Keratinocyte (primary cell): Measurements from ENCODE around the gene TMTC2. TPM values are rescaled to one million over a fixed set of nuclear protein-coding genes. Genes with fewer than 3 reads are reported as not detected.

Source experiments
- DNase-seq: peaks from one replicate; pipeline ENCODE4 v3.0.0-alpha.2; 2011; ENCODE audit warnings: low read depth, missing footprints, low spot score
- FAIRE-seq: peaks from 2 replicates; lab custom pipeline; 2011; peaks lifted over from hg19 to GRCh38; lab: Jason Lieb, UNC
- H2AFZ ChIP-seq: 2 replicates; pipeline ENCODE4 v1.6.0; 2012; ENCODE audit warnings: low read length, control low read depth, inconsistent platforms; ENCODE audit not compliant: control insufficient read depth
- H3K27ac ChIP-seq: 2 replicates; pipeline ENCODE4 v1.5.1; 2011; ENCODE audit warnings: low read length; ENCODE audit not compliant: control insufficient read depth, insufficient read depth
- H3K27me3 ChIP-seq: 3 replicates; pipeline ENCODE4 v1.6.0; 2011; ENCODE audit warnings: low read length; ENCODE audit not compliant: control insufficient read depth, insufficient read depth; ENCODE audit errors: extremely low read depth
- H3K36me3 ChIP-seq, 2 experiments: 2 replicates in 1 of 2; 3 replicates in 1 of 2; pipeline ENCODE4 v1.5.1; 2011; ENCODE audit warnings: low read length in 2 of 2, mild to moderate bottlenecking in 1 of 2; ENCODE audit not compliant: control insufficient read depth in 2 of 2, insufficient read depth in 2 of 2; ENCODE audit errors: extremely low read depth in 1 of 2
- H3K4me1 ChIP-seq: 3 replicates; pipeline ENCODE4 v1.5.1; 2011; ENCODE audit warnings: low read length; ENCODE audit not compliant: control insufficient read depth, insufficient read depth; ENCODE audit errors: extremely low read depth
- H3K4me2 ChIP-seq: 3 replicates; pipeline ENCODE4 v1.6.0; 2011; ENCODE audit warnings: low read depth, low read length; ENCODE audit not compliant: control insufficient read depth, insufficient read depth; ENCODE audit errors: extremely low read depth
- H3K4me3 ChIP-seq, 3 experiments: fragments of 200-600 bp in 1 of 3; sonication (generic) in 1 of 3; 2 replicates in 2 of 3; 3 replicates in 1 of 3; pipeline ENCODE4 v1.5.1; 2011 to 2016; ENCODE audit warnings: low read length in 3 of 3, mild to moderate bottlenecking in 3 of 3, control low read depth in 2 of 3, inconsistent platforms in 1 of 3, low read depth in 1 of 3, mixed read lengths in 1 of 3, mixed run types in 1 of 3, moderate library complexity in 1 of 3; ENCODE audit not compliant: control insufficient read depth in 2 of 3, insufficient read depth in 2 of 3; ENCODE audit errors: extremely low read depth in 1 of 3
- H3K79me2 ChIP-seq: 2 replicates; pipeline ENCODE4 v1.6.0; 2012; ENCODE audit warnings: low read length; ENCODE audit not compliant: control insufficient read depth, insufficient read depth
- H3K9ac ChIP-seq: 3 replicates; pipeline ENCODE4 v1.6.0; 2011; ENCODE audit warnings: low read length; ENCODE audit not compliant: control insufficient read depth, insufficient read depth; ENCODE audit errors: extremely low read depth
- H3K9me1 ChIP-seq: 3 replicates; pipeline ENCODE4 v1.6.0; 2011; ENCODE audit warnings: low read length; ENCODE audit not compliant: control insufficient read depth, insufficient read depth; ENCODE audit errors: extremely low read depth
- H3K9me3 ChIP-seq: 2 replicates; pipeline ENCODE4 v1.5.1; 2012; ENCODE audit warnings: low read depth, low read length; ENCODE audit not compliant: control insufficient read depth
- H4K20me1 ChIP-seq: 3 replicates; pipeline ENCODE4 v1.6.0; 2011; ENCODE audit warnings: low read length; ENCODE audit not compliant: control insufficient read depth, insufficient read depth; ENCODE audit errors: extremely low read depth
- EZH2 ChIP-seq: IDR thresholded peaks from one replicate; pipeline ENCODE4 v1.6.1; 2012; ENCODE audit warnings: inconsistent platforms, mild to moderate bottlenecking, low read length, moderate library complexity
- dilution Hi-C: fragments of 300-500 bp; cut with MboI; formaldehyde crosslinking; loops from one replicate; pipeline ENCODE4 v1.7.0; 2020; ENCODE audit warnings: low sequenced_read_pairs; ENCODE audit not compliant: extremely low pct_ligation_motif_present
- polyA plus RNA-seq, 5 experiments: library from polyadenylated mRNA; depleted of rRNA in 3 of 5; stranded (reverse) in 3 of 5; stranded (forward) in 1 of 5; unstranded in 1 of 5; fragments of >200 nt; gene quantifications; 1 replicate in 1 of 5; 2 replicates in 3 of 5; 3 replicates in 1 of 5; pipeline versions ENCODE4 v1.2.1 to v1.2.3, GENCODE V29; 2011 to 2012; ENCODE audit warnings: missing spikeins in 2 of 5, low read depth in 1 of 5, low replicate concordance in 1 of 5
- TF ChIP-seq, protein P1 (sequence below), 3 experiments: IDR thresholded peaks in 1 of 3; conservative IDR thresholded peaks in 1 of 3; optimal IDR thresholded peaks in 1 of 3; 2 replicates in 2 of 3; 3 replicates in 1 of 3; pipeline versions ENCODE3 to v1.5.1; 2011; ENCODE audit warnings: low read length in 3 of 3, mild to moderate bottlenecking in 3 of 3, moderate library complexity in 2 of 3, control low read depth in 1 of 3, inconsistent platforms in 1 of 3; ENCODE audit not compliant: insufficient read depth in 2 of 3; ENCODE audit errors: extremely low read depth in 1 of 3

Gene TMTC2
- polyA plus RNA-seq, 1 donor (not counting 4 experiments of a cell fraction or from before 2014, with no cell fraction given): 3.8 TPM

DNA sequence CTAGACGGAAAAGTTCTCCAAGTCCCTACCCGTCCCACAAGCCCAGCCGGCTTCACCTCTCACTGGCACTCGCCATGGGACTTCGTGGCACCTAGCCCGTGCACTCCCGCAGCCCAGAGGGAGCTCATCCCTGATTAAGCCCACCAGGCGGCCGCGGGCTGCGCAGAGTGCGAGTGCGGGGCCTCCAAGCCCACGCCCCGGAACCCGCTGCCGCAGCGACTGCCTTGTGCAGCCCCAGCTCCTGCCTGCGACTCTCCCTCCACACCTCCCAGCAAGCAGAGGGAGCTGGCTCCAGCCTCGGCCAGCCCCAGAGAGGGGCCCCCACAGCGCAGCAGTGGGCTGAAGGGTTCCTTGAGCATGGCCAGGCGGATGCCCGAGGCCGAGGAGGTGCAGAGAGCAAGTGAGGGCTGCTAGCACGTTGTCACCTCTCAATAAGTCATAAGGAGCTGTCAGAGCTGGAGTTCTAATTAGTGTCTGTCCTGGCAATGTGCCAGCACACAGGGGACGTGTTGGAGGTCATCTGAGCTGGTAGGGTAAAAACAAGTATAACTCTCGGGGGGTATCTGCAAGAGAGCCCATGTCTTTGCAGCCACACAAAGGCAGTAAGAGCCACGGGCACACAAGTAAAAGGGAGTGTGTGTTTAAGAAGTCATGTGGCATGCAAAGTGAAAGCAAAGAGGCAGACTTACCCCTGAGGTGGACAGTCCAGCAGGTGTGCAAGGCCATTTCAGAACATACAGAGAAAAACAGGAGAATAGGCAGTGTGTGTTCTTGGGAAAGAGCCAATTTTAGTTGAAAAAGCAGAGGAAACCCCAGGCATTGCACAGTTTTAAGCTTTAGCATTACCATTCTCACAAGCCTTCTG is 27.1 kb upstream of the TMTC2 start:
- Histone ChIP-seq H2AFZ (no peak overlapping the region), H3K79me2 (no peaks in the 10 kb centered on the region), H3K9me3 (no peaks in the 10 kb centered on the region), H3K4me3 (no peak overlapping the region), H3K27me3 (no peaks in the 10 kb centered on the region), H3K36me3 (no peaks in the 10 kb centered on the region), H3K27ac (no peak overlapping the region), H3K4me1 (no peaks in the 10 kb centered on the region), H4K20me1 (no peaks in the 10 kb centered on the region), H3K9me1 (no peaks in the 10 kb centered on the region), H3K4me2 (no peak overlapping the region), H3K9ac (no peak overlapping the region)
- FAIRE-seq: no peak
- no peak for DNase-seq
- TF ChIP-seq EZH2: no peak
- TF ChIP-seq, protein P1, sequence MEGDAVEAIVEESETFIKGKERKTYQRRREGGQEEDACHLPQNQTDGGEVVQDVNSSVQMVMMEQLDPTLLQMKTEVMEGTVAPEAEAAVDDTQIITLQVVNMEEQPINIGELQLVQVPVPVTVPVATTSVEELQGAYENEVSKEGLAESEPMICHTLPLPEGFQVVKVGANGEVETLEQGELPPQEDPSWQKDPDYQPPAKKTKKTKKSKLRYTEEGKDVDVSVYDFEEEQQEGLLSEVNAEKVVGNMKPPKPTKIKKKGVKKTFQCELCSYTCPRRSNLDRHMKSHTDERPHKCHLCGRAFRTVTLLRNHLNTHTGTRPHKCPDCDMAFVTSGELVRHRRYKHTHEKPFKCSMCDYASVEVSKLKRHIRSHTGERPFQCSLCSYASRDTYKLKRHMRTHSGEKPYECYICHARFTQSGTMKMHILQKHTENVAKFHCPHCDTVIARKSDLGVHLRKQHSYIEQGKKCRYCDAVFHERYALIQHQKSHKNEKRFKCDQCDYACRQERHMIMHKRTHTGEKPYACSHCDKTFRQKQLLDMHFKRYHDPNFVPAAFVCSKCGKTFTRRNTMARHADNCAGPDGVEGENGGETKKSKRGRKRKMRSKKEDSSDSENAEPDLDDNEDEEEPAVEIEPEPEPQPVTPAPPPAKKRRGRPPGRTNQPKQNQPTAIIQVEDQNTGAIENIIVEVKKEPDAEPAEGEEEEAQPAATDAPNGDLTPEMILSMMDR (optimal IDR thresholded peaks at IDR 0.05 in 1 of 3, IDR thresholded peaks at IDR 0.05 in 1 of 3, conservative IDR thresholded peaks at IDR 0.05 in 1 of 3; ENCODE audit: extremely low read depth in 1 of 3, insufficient read depth in 2 of 3, low read length in 3 of 3): no peak
- dilution Hi-C loops: no loop called here

DNA sequence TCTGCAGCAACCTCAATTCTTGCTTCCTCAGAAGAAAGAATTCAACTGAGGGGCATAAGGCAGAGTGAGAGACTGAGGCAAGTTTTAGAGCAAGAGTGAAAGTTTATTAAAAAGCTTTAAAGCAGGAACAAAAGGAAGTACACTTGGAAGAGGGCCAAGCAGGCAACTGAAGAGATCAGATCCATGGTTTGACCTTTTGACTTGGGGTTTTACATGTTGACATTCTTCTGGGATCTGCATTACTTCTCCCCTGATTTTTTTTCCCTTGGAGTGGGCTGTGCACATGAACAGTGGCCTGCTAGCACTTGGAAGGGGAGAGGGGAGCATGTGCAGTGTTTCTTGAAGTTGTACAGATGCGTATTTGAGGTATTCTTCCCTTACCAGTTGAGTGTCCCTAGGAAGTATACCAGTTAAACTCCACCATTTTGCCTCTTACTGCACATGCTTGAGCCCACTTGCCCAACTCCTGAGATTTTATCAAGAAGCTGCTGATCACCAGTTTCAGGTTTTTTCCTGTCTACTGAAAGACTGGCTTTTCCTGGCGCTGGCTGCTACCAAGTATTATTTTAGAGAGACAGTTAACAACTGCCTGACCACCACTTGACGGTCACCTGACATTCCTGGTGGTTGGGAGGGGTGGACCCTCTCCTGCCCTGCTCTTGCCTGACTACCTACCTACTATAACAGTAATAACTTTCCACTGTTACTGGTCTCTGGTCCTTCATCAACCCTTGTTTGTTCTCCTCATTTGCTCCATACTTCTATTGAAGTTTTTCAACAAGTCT is 26.0 kb upstream of the TMTC2 start:
- FAIRE-seq (no peak), DNase-seq (no peak)
- Histone ChIP-seq H3K9ac (no peak overlapping the region), H3K9me1 (no peaks in the 10 kb centered on the region), H3K9me3 (no peaks in the 10 kb centered on the region), H3K4me3 (no peak overlapping the region), H3K4me2 (no peak overlapping the region), H3K27me3 (no peaks in the 10 kb centered on the region), H2AFZ (no peak overlapping the region), H4K20me1 (no peaks in the 10 kb centered on the region), H3K4me1 (no peaks in the 10 kb centered on the region), H3K27ac (no peak overlapping the region), H3K36me3 (no peaks in the 10 kb centered on the region), H3K79me2 (no peaks in the 10 kb centered on the region)
- no peak for TF ChIP-seq EZH2
- TF ChIP-seq, protein P1 (optimal IDR thresholded peaks at IDR 0.05 in 1 of 3, IDR thresholded peaks at IDR 0.05 in 1 of 3, conservative IDR thresholded peaks at IDR 0.05 in 1 of 3; ENCODE audit: extremely low read depth in 1 of 3, insufficient read depth in 2 of 3, low read length in 3 of 3): no peak
- dilution Hi-C loops: no loop called here
